GM20431 (cell line): Measurements from ENCODE around the gene ATG4B.
"Not testable (repeated sequence)": the region's sequence is repeated elsewhere in the genome, so short reads cannot be mapped to it uniquely, and the experiment has no call there.

Experiments
- in situ Hi-C: fragments of 300-500 bp; cut with MseI, MboI; formaldehyde crosslinking; loops from one replicate; pipeline ENCODE4 v1.15.0; 2020; ENCODE audit warnings: low sequenced_read_pairs; ENCODE audit not compliant: unreplicated experiment

Gene ATG4B

GRCh38 chr2:241660593-241661213 is 23.2 kb downstream of the ATG4B start:
- in situ Hi-C loops = no loop called here

GRCh38 chr2:241662731-241663130 is 25.2 kb downstream of the ATG4B start:
- in situ Hi-C loops = not testable (repeated sequence)

DNA sequence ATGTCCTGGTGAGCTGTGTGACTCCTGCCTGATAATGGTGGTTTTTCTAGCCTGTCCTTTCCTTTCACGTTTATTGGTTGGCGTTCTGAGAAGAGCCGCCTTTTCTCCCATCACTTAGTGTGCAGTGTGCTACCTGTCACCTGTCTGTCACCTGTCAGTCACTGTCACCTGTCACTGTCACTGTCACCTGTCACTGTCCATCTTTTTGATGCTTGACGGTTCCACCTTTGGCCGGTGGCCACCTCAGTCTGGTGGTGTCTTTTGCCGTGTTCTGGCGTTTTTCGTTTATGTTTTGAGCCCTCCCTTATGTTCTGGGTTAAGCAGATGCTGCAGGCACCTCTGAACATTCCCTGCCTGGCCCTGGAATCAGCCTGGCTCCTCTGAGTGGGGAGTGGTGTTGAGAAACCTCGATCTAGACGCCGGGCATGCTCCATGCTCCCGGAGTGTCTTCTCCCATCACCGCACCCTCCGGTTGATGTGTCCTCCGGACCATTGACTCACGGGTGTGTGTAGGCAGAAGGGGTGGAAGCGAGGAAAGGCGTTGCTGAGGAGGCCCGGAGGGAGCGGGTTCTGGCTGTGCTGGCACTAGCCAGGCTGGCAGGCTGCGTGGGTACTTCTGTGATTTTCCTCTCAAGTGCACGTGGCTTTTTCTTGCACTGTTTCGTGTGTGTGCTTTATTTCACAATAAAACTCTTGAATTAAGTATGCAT is 28.4 kb downstream of the ATG4B start:
- in situ Hi-C loops = no loop called here

DNA sequence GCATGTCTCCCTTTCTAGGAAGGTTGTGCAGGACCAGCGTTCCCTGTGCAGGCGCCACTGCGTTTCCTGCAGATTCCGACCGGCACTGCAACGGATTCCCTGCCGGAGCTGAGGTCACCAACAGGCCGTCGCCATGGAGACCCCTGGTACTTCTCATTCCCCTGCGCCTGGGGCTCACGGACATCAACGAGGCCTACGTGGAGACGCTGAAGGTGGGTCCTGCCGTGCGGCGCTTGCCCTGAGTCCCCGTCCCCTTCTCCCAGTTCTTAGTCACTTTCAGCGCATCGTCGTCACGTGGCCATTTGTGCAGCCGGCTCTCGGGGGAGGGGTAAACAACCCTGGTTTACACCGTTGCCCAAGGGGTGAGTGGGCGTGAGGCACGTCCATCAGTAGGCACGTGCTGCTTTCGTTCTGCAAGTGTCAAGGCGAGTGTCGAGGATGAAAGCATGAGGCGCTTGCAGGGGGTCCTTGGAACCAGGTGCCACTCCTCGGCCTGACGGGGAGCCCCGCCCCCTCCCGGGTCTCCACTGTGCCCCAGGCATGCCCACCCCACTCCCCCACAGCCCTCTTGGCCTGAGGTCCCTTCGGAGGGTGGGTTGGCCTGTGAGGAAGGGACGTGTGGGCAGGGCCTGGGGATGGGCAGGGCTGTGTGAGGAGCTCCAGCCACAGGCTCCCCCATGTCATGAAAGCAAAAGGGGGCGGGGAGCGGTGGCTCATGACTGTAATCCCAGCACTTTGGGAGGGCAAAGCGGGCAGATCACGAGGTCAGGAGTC is 29.3 kb downstream of the ATG4B start:
- in situ Hi-C loops = no loop called here

DNA sequence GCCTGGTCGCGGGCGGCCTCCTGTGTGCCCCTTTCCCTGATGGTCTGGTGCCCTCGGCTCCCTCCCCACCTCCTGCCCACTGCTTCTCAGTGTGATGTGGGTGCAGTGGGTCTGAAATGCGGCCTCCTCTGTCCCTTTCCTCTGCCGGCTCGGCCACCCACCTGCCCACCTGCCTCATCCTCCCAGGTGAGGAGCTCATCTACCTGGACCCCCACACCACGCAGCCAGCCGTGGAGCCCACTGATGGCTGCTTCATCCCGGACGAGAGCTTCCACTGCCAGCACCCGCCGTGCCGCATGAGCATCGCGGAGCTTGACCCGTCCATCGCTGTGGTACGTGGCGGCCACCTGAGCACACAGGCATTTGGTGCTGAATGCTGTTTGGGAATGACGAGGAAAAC is 30.9 kb downstream of the ATG4B start:
- in situ Hi-C loops = no loop called here

GRCh38 chr2:241668839-241669238 is 31.3 kb downstream of the ATG4B start:
- in situ Hi-C loops = no loop called here

GRCh38 chr2:241670333-241671110 is 33.0 kb downstream of the ATG4B start:
- in situ Hi-C loops = no loop called here

- in situ Hi-C loops = no loop called here
These were observed 34.2 kb downstream of the ATG4B start for GRCh38 chr2:241671457-241672240.

DNA sequence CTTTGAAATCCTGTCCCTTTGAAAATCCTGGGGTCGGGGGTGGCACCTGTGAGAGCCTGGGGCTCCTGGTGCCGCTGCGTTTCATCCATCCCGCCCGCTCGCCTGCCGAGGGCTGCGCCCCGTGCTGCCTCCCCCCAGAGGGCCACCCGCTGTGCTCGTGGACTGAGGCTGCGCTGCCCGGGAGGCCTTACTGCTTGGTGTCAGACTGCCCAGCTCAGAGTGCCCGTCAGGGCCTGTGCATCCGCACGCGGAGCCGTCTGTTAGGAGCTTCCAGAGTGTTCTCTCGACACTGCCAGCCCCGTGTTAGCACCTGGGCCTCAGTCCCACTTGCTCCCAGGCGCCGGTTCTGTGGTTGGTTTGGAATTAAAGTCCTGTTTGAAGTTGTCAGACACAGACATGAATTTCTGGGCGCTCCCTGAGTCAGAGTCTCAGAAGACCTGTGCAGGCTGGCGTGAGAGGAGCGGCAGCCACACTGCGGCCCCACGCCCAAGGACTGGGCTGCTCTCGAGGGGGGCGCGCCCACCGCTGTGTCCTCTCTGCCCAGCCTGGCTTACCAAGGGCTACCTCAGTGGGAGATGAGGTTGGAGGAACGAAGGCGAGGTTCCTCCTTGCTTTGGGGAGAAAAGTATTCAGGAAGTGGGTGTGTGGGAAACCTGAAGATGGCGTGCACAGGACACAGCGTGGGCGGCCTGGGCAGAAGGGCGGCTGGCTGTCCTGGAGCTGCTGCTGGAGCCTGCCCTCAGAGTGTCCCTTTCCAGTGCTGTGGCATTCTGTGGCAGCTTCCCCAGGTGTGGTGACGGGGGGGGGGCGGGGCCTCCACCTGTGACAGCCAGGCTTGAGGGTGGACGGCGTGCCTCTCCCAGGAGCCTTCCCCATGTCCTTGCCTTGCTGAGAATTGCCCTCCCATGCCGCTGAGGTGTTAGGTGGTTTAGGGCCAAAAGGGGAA is 35.0 kb downstream of the ATG4B start:
- in situ Hi-C loops = no loop called here

GRCh38 chr2:241673189-241673663 is 35.7 kb downstream of the ATG4B start:
- in situ Hi-C loops = no loop called here

DNA sequence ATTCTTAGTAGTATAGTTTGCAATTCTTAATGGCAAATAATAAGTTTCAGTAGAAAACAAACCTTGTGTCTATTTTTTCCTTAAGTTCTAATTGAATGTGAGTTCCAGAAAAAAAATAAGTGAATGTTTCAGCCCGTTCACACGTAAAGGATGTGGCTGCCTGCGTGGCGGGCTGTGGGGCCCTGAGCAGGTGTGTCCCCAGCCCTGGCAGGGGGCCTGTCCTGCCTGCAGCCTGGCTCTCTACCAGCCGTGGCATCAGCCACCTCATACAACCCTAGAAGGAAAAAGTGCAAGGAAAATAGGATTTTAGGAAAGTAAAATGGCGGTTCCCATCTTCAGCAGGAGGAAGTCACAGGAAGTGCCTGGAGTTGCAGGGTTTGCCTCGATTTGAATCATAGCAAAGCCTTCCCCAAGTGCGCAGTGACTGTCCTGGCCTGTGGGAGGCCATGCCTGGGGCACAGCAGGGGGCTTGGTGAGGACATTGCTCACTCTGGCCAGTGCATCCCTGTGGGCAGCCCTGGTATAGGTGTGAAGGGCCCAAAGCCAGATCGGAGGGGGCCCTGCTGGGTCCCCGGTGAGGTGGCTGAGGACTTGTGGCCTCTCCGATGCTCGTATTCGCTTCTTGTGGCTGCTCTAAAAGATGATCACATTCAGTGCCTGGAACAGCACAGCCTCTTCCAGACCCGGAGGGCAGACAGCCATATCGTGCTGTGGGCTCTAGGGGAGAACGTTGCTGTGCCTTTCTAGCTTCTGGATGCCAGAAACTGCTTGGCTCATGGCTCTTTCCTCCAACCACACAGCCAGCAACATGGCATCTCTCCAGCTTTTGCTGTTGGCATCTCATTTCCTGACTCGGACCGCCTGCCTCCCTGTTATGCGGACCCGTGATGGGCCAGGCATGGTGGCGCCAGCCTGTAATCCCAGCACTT is 36.6 kb downstream of the ATG4B start:
- in situ Hi-C loops = no loop called here

DNA sequence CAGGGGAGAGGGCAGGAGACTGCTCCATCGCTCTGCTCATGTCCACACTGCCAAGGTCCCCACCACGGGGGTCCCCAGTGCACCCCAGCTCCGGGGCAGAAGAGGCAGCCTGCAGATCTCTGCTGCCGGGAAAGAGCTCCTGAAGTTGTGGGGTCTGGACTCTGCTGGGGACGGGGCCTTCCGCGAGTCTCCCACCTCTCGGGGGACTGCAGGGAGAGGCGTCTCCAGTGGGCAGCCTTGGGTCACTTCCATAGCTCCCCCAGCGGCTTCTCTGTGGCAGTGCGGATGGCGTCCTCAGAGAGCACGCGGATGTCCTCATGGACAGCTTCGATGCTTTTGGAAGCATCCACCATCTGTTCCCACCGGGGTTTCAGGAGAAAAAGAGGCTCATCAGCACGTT is 38.4 kb downstream of the ATG4B start:
- in situ Hi-C loops = no loop called here

- in situ Hi-C loops = no loop called here
These were observed 39.2 kb downstream of the ATG4B start for GRCh38 chr2:241676665-241677064.

GRCh38 chr2:241677392-241677791 is 39.9 kb downstream of the ATG4B start:
- in situ Hi-C loops = no loop called here

GRCh38 chr2:241678307-241678706 is 40.8 kb downstream of the ATG4B start:
- in situ Hi-C loops = no loop called here

GRCh38 chr2:241678784-241679540 is 41.5 kb downstream of the ATG4B start:
- in situ Hi-C loops = no loop called here

- in situ Hi-C loops = no loop called here
These were observed 42.6 kb downstream of the ATG4B start for GRCh38 chr2:241680044-241680443.
